Uterine smooth muscle cell (primary cell): ENCODE data around the gene OR5B21. TPM values are rescaled to one million over a fixed set of nuclear protein-coding genes. Genes with fewer than 3 reads are reported as not detected.

Source experiments
- total RNA-seq: library from RNA; depleted of rRNA; stranded (reverse); fragments of >200 nt; gene quantifications from 2 replicates; pipeline ENCODE4 v1.2.3, GENCODE V29; 2014

Gene OR5B21
- total RNA-seq: not detected in 2 replicates

GRCh38 chr11:58508005-58508404 lies at the start of gene OR5B21:
Gene OR5B21 (minus strand): TSS chr11:58508105. CDS start chr11:58508105, 0 bp downstream.

Other genes with a start within 250 kb of the OR5B21 start
- not detected in 2 replicates for gene OR10W1, start 239.8 kb downstream of the OR5B21 start, total RNA-seq
- not detected in 2 replicates for gene OR5B17, start 149.0 kb downstream of the OR5B21 start, total RNA-seq
- not detected in 2 replicates for gene OR5B3, start 101.2 kb downstream of the OR5B21 start, total RNA-seq
- not detected in 2 replicates for gene OR5B2, start 80.0 kb downstream of the OR5B21 start, total RNA-seq
- gene OR5B12, start 65.9 kb downstream of the OR5B21 start, total RNA-seq: 0.11 TPM in 1 of 2 replicates, not detected in the other
- 11.2 and 34.6 TPM in 2 replicates for gene LPXN, start 67.8 kb upstream of the OR5B21 start, total RNA-seq
- gene ZFP91, start 71.0 kb upstream of the OR5B21 start, total RNA-seq: 43.9 and 71.6 TPM in 2 replicates
- 1.4 and 3.3 TPM in 2 replicates for gene CNTF, start 114.6 kb upstream of the OR5B21 start, total RNA-seq
- gene GLYAT, start 223.8 kb upstream of the OR5B21 start, total RNA-seq: not detected in 2 replicates